ENCODE data around the gene CYP4F2.

Gene CYP4F2

DNA sequence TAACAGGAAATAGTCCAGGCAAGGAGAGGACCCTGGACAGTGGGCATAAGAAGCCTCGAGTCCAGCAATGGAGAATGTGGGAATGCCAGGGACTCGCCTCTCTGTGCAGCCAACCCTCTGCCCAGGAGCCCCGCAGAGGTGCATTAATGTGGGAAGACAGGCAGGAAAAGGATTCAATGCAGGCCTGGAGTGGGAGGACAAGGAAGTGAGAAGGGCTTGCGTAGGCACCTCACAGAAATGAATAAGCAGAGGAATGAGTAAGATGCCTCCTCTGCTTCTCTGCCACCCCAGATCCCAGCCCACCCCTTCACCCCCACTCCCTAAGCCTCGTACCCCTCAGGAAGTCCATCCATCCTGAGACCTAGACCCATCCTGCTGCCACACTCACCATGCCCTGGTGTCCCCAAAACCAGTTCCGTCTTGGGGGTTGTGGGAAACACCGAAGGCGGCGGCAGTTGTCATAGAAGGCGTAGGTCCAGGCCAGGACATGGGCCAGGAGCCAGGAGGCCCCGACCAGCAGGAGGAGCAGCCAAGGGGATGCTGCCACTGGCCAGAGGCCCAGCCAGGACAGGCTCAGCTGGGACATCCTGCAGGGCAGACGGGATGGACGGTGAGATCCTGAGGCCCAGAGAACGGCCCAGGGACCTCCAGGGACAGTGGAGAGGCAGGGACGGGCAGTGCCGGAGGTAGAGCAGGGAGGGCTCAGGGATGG, 692 bp downstream of the CYP4F2 start:
- H3K4me1 ChIP-seq (ENCODE audit: insufficient read depth, low read length) = no peaks in the 10 kb centered on the region
- TF ChIP-seq EZH2 (IDR thresholded peaks at IDR 0.05; ENCODE audit: borderline replicate concordance, low read depth, low read length, severe bottlenecking) = no peak
- no peak for TF ChIP-seq CTCF (IDR thresholded peaks at IDR 0.05; ENCODE audit: borderline replicate concordance, extremely low read depth, low read length, poor library complexity, severe bottlenecking)
- ATAC-seq (ENCODE audit: insufficient read depth, low read depth) = no peak

DNA sequence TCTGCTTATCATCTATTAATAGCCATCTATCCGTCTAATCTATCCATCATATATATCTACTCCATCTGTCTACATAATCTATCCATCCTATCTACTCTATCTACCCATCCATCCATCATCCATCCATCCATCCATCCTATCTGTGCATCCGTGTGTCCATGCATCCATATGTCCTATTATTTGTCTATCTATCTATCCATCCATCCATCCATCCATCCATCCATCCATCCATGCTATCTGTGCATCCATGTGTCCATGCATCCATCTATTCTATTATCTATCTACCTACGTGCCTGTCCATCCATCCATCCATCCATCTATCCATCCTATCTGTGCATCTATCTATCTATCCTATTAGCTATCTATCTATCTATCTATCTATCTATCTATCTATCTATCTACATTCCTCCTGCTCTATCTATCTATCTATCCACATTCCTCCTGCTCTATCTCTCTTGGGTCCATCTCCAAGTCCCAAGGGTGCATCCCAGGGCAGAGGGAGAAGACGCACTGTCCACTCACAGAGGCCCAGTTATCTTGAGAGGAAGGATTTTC, 1.9 kb downstream of the CYP4F2 start:
- Histone ChIP-seq H3K27ac (ENCODE audit: low read length) (no peak overlapping the region), H3K9ac (ENCODE audit: low read depth, low read length) (no peak overlapping the region), H3K4me2 (ENCODE audit: insufficient read depth, low read length) (no peak overlapping the region), H3K36me3 (ENCODE audit: insufficient read depth, low read length) (no peaks in the 10 kb centered on the region), H3K79me2 (ENCODE audit: insufficient read depth, low read length) (no peaks in the 10 kb centered on the region), H3K9me3 (ENCODE audit: insufficient read depth, low read length, severe bottlenecking) (no peaks in the 10 kb centered on the region), H2AFZ (ENCODE audit: low read depth, low read length) (no peak overlapping the region), H3K4me3 (ENCODE audit: low read depth in 1 of 2, low read length in 2 of 2) (no peak overlapping the region), H3K4me1 (ENCODE audit: insufficient read depth, low read length) (no peaks in the 10 kb centered on the region), H4K20me1 (ENCODE audit: insufficient read depth, low read length) (no peaks in the 10 kb centered on the region), H3K27me3 (ENCODE audit: insufficient read depth, low read length, poor library complexity) (peaks cover 3% of the 10 kb centered on the region)
- TF ChIP-seq EZH2 (IDR thresholded peaks at IDR 0.05; ENCODE audit: borderline replicate concordance, low read depth, low read length, severe bottlenecking) = no peak
- no peak for TF ChIP-seq CTCF (IDR thresholded peaks at IDR 0.05; ENCODE audit: borderline replicate concordance, extremely low read depth, low read length, poor library complexity, severe bottlenecking)
- no peak for DNase-seq
- ATAC-seq (ENCODE audit: insufficient read depth, low read depth) = no peak

More for the DNA sequence above, 692 bp downstream of the CYP4F2 start:
- Histone ChIP-seq H3K27me3 (ENCODE audit: insufficient read depth, low read length, poor library complexity) (peaks cover 3% of the 10 kb centered on the region), H3K27ac (ENCODE audit: low read length) (no peak overlapping the region), H4K20me1 (ENCODE audit: insufficient read depth, low read length) (no peaks in the 10 kb centered on the region), H3K9ac (ENCODE audit: low read depth, low read length) (no peak overlapping the region), H3K4me3 (ENCODE audit: low read depth in 1 of 2, low read length in 2 of 2) (no peak overlapping the region), H3K4me2 (ENCODE audit: insufficient read depth, low read length) (no peak overlapping the region), H2AFZ (ENCODE audit: low read depth, low read length) (no peak overlapping the region), H3K36me3 (ENCODE audit: insufficient read depth, low read length) (no peaks in the 10 kb centered on the region), H3K79me2 (ENCODE audit: insufficient read depth, low read length) (no peaks in the 10 kb centered on the region), H3K9me3 (ENCODE audit: insufficient read depth, low read length, severe bottlenecking) (no peaks in the 10 kb centered on the region)
- DNase-seq = no peak

GRCh38 chr19:15894359-15894758, 3.5 kb downstream of the CYP4F2 start:
- Histone ChIP-seq H3K4me1 (ENCODE audit: insufficient read depth, low read length) (no peaks in the 10 kb centered on the region), H2AFZ (ENCODE audit: low read depth, low read length) (no peak overlapping the region), H3K79me2 (ENCODE audit: insufficient read depth, low read length) (no peaks in the 10 kb centered on the region), H3K9me3 (ENCODE audit: insufficient read depth, low read length, severe bottlenecking) (no peaks in the 10 kb centered on the region), H3K4me2 (ENCODE audit: insufficient read depth, low read length) (no peak overlapping the region), H3K36me3 (ENCODE audit: insufficient read depth, low read length) (no peaks in the 10 kb centered on the region), H3K27me3 (ENCODE audit: insufficient read depth, low read length, poor library complexity) (no peaks in the 10 kb centered on the region), H4K20me1 (ENCODE audit: insufficient read depth, low read length) (no peaks in the 10 kb centered on the region), H3K9ac (ENCODE audit: low read depth, low read length) (no peak overlapping the region), H3K27ac (ENCODE audit: low read length) (no peak overlapping the region), H3K4me3 (ENCODE audit: low read depth in 1 of 2, low read length in 2 of 2) (no peak overlapping the region)
- ATAC-seq (ENCODE audit: insufficient read depth, low read depth) (no peak), DNase-seq (no peak)
- TF ChIP-seq EZH2 (IDR thresholded peaks at IDR 0.05; ENCODE audit: borderline replicate concordance, low read depth, low read length, severe bottlenecking) = no peak
- no peak for TF ChIP-seq CTCF (IDR thresholded peaks at IDR 0.05; ENCODE audit: borderline replicate concordance, extremely low read depth, low read length, poor library complexity, severe bottlenecking)

Measured in DND-41 (cell line).